ENCODE results near the gene ZNF407. TPM values are rescaled to one million over a fixed set of nuclear protein-coding genes. Genes with fewer than 3 reads are reported as not detected.
A peak's percentile ranks its signal among the peaks of the same experiment; 100 is the strongest.

ZNF407 gene
- total RNA-seq, 1 experiment from 2014 or later, result 15.9 TPM

DNA sequence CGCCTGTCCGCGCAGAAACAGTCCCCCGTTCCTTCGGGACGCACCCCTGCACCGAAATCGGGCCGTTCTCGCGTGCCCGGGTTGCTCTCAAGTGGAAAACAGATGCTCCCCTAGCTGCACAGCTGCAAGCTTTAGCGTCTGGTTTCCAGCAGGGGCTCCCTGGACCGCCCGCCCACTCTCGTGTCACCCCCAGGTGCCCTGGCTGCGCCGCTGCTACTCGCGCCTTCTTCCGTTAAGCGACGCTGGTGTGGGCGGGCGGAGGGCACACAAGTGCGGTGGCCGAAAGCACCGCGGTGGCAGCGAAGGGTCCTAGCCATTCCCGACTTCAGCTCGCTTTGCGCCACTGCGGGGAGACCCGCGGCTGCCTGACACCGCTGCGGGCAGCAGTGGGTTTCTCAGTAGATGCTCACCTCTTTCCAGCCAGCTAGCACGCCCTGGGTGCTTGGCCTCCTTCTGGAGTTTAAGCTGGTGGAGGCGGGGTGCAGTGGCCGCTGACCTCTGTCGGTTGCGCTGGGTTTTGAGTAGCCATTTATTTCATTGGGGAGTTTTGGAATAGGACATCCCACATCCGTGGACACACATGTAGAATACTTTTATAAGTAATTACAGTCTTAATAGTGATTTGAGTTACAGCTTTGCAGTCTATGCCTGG is 806 bp downstream of the ZNF407 start:
- no peak for TF ChIP-seq EZH2 (IDR thresholded peaks at IDR 0.05; ENCODE audit: borderline replicate concordance, low read depth, low read length, poor library complexity, severe bottlenecking)
- TF ChIP-seq CTCF (conservative IDR thresholded peaks at IDR 0.05; ENCODE audit: low read depth, low read length), result 0 out of 2 replicates have a peak, but pooled peaks have one; percentile 12
- CTCF ChIA-PET, result no interaction called here
- H3K4me3 ChIP-seq (ENCODE audit: low read depth, low read length, poor library complexity, severe bottlenecking), result peak overlapping the region; percentile 90
- peaks cover 11% of the 10 kb centered on the region for H3K4me1 ChIP-seq (ENCODE audit: insufficient read depth, low read length, poor library complexity, severe bottlenecking)
- POLR2A ChIA-PET (ENCODE audit: low non-redundant PET), result no interaction called here
- H3K9me3 ChIP-seq (ENCODE audit: low read depth, low read length, poor library complexity, severe bottlenecking), result no peaks in the 10 kb centered on the region
- BruUV-seq (replicated peaks), result no TSS peak
- intact Hi-C loops (cut with micrococcal nuclease; ENCODE audit: unreplicated experiment), result no loop called here
- H3K27me3 ChIP-seq (replicated peaks; ENCODE audit: insufficient read depth, low read depth, low read length, poor library complexity), result no peaks in the 10 kb centered on the region
- H3K36me3 ChIP-seq (ENCODE audit: insufficient read depth, low read length, poor library complexity, severe bottlenecking), result no peaks in the 10 kb centered on the region
- DNase-seq (ENCODE audit: low spot score), result peak; percentile 37
- peak overlapping the region; percentile 91 for H3K27ac ChIP-seq (ENCODE audit: low read depth, low read length, poor library complexity, severe bottlenecking)

DNA sequence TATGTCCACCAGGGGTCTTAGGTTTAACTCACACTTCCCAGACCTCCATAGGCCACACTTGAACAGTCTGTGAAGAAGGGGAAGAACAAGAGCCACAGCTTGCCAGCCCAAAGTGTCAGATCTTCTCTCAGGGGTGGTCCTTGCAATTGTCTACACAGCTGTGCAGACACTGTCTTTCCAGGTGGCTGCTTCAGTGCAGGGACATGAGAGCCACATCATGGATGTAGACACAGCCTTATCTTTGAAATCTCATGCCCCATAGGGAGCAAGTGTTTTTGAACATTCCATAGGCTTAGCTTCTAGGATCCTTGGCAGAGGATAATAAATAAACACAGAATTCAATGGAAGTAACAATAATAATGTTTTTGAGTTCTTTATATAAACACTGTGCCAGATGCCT is 6.7 kb downstream of the ZNF407 start:
- Histone ChIP-seq H3K27me3 (replicated peaks; ENCODE audit: insufficient read depth, low read depth, low read length, poor library complexity) (no peaks in the 10 kb centered on the region), H3K9me3 (ENCODE audit: low read depth, low read length, poor library complexity, severe bottlenecking) (no peaks in the 10 kb centered on the region), H3K4me1 (ENCODE audit: insufficient read depth, low read length, poor library complexity, severe bottlenecking) (no peaks in the 10 kb centered on the region), H3K4me3 (ENCODE audit: low read depth, low read length, poor library complexity, severe bottlenecking) (no peak overlapping the region), H3K36me3 (ENCODE audit: insufficient read depth, low read length, poor library complexity, severe bottlenecking) (no peaks in the 10 kb centered on the region), H3K27ac (ENCODE audit: low read depth, low read length, poor library complexity, severe bottlenecking) (no peak overlapping the region)
- no peak for TF ChIP-seq EZH2 (IDR thresholded peaks at IDR 0.05; ENCODE audit: borderline replicate concordance, low read depth, low read length, poor library complexity, severe bottlenecking)
- TF ChIP-seq CTCF (conservative IDR thresholded peaks at IDR 0.05; ENCODE audit: low read depth, low read length), result no peak
- POLR2A ChIA-PET (ENCODE audit: low non-redundant PET), result no interaction called here
- intact Hi-C loops (cut with micrococcal nuclease; ENCODE audit: unreplicated experiment), result no loop called here
- DNase-seq (ENCODE audit: low spot score), result no peak
- CTCF ChIA-PET, result no interaction called here
- BruUV-seq (replicated peaks), result no TSS peak

GRCh38 chr18:74604774-74605173 is 7.1 kb downstream of the ZNF407 start:
- TF ChIP-seq CTCF (conservative IDR thresholded peaks at IDR 0.05; ENCODE audit: low read depth, low read length), result no peak
- TF ChIP-seq EZH2 (IDR thresholded peaks at IDR 0.05; ENCODE audit: borderline replicate concordance, low read depth, low read length, poor library complexity, severe bottlenecking), result no peak
- intact Hi-C loops (cut with micrococcal nuclease; ENCODE audit: unreplicated experiment), result no loop called here
- ChIA-PET POLR2A (ENCODE audit: low non-redundant PET) (no interaction called here), CTCF (no interaction called here)
- H3K4me1 ChIP-seq (ENCODE audit: insufficient read depth, low read length, poor library complexity, severe bottlenecking), result no peaks in the 10 kb centered on the region
- no peaks in the 10 kb centered on the region for H3K9me3 ChIP-seq (ENCODE audit: low read depth, low read length, poor library complexity, severe bottlenecking)
- no TSS peak for BruUV-seq (replicated peaks)
- no peak overlapping the region for H3K27ac ChIP-seq (ENCODE audit: low read depth, low read length, poor library complexity, severe bottlenecking)
- no peaks in the 10 kb centered on the region for H3K27me3 ChIP-seq (replicated peaks; ENCODE audit: insufficient read depth, low read depth, low read length, poor library complexity)
- H3K4me3 ChIP-seq (ENCODE audit: low read depth, low read length, poor library complexity, severe bottlenecking), result no peak overlapping the region
- no peak for DNase-seq (ENCODE audit: low spot score)
- H3K36me3 ChIP-seq (ENCODE audit: insufficient read depth, low read length, poor library complexity, severe bottlenecking), result no peaks in the 10 kb centered on the region

Data from A673 (cell line).